Measurements from ENCODE around the gene TMEM17.

Gene TMEM17

GRCh38 chr2:62492048-62492447 lies 13.9 kb downstream of the TMEM17 start:
- H2BK12ac ChIP-seq (ENCODE audit: low read length) = no peak overlapping the region

GRCh38 chr2:62489702-62490101 lies 16.3 kb downstream of the TMEM17 start:
- H3K79me1 ChIP-seq (ENCODE audit: low read depth, low read length) = no peaks in the 10 kb centered on the region
- H3K27ac ChIP-seq (replicated peaks; ENCODE audit: low read length) = no peak overlapping the region

More at GRCh38 chr2:62492048-62492447, 13.9 kb downstream of the TMEM17 start:
- Histone ChIP-seq H3K9ac (ENCODE audit: low read depth, low read length, poor library complexity) (no peak overlapping the region), H3K27ac (replicated peaks; ENCODE audit: low read length) (no peak overlapping the region), H3K4me1 (ENCODE audit: control insufficient read depth in 2 of 2, insufficient read depth in 1 of 2, low read depth in 1 of 2, low read length in 2 of 2) (no peaks in the 10 kb centered on the region), H3K14ac (ENCODE audit: low read length) (no peak overlapping the region), H3K4me2 (ENCODE audit: insufficient read depth, low read length, poor library complexity, severe bottlenecking) (no peak overlapping the region), H2BK15ac (ENCODE audit: low read length) (no peak overlapping the region), H3K36me3 (replicated peaks in 1 of 2; ENCODE audit: control insufficient read depth in 2 of 2, insufficient read depth in 2 of 2, low read length in 2 of 2) (no peaks in the 10 kb centered on the region), H2AK5ac (ENCODE audit: low read depth, low read length) (no peak overlapping the region), H3K9me3 (replicated peaks in 1 of 2; ENCODE audit: control insufficient read depth in 2 of 2, insufficient read depth in 1 of 2, low read depth in 1 of 2, low read length in 2 of 2) (no peaks in the 10 kb centered on the region), H2BK120ac (ENCODE audit: low read depth, low read length) (no peak overlapping the region), H2BK5ac (ENCODE audit: low read length) (no peak overlapping the region), H3K4me3 (ENCODE audit: low read length in 2 of 2) (no peak overlapping the region), H2AFZ (ENCODE audit: low read length) (no peak overlapping the region), H3K23ac (ENCODE audit: low read depth, low read length, poor library complexity) (no peak overlapping the region), H4K8ac (ENCODE audit: low read depth, low read length) (no peak overlapping the region), H3K27me3 (ENCODE audit: control insufficient read depth in 3 of 3, insufficient read depth in 3 of 3, low read depth in 1 of 3, low read length in 3 of 3) (no peaks in the 10 kb centered on the region), H3K79me1 (ENCODE audit: low read depth, low read length) (no peaks in the 10 kb centered on the region), H4K91ac (ENCODE audit: low read depth, low read length, poor library complexity) (no peak overlapping the region), H3K4ac (ENCODE audit: low read length) (no peak overlapping the region), H3K18ac (ENCODE audit: low read length) (no peak overlapping the region)
- no CpG with 5 or more reads among the region's 2 CpGs for WGBS, 2 donors (ENCODE audit: extremely low coverage in 2 of 2, insufficient read length in 2 of 2, insufficient replicate concordance in 1 of 2)
- DNase-seq (ENCODE audit: low spot score) = no peak

GRCh38 chr2:62489162-62489561 lies 16.8 kb downstream of the TMEM17 start:
- no peaks in the 10 kb centered on the region for H3K36me3 ChIP-seq (replicated peaks in 1 of 2; ENCODE audit: control insufficient read depth in 2 of 2, insufficient read depth in 2 of 2, low read length in 2 of 2)
- peaks cover 0 to 2% of the 10 kb centered on the region in 2 donors for H3K4me1 ChIP-seq (ENCODE audit: control insufficient read depth in 2 of 2, insufficient read depth in 1 of 2, low read depth in 1 of 2, low read length in 2 of 2)
- no CpG with 5 or more reads among the region's 4 CpGs for WGBS, 2 donors (ENCODE audit: extremely low coverage in 2 of 2, insufficient read length in 2 of 2, insufficient replicate concordance in 1 of 2)
- no peak for DNase-seq (ENCODE audit: low spot score)
- H2BK15ac ChIP-seq (ENCODE audit: low read length) = no peak overlapping the region
- no peaks in the 10 kb centered on the region for H3K9me3 ChIP-seq (replicated peaks in 1 of 2; ENCODE audit: control insufficient read depth in 2 of 2, insufficient read depth in 1 of 2, low read depth in 1 of 2, low read length in 2 of 2)
- no peak overlapping the region for H3K4me3 ChIP-seq (ENCODE audit: low read length in 2 of 2)
- H3K27me3 ChIP-seq (ENCODE audit: control insufficient read depth in 3 of 3, insufficient read depth in 3 of 3, low read depth in 1 of 3, low read length in 3 of 3) = no peaks in the 10 kb centered on the region
- no peak overlapping the region for H3K4ac ChIP-seq (ENCODE audit: low read length)
- no peak overlapping the region for H2BK12ac ChIP-seq (ENCODE audit: low read length)
- no peak overlapping the region for H2AK5ac ChIP-seq (ENCODE audit: low read depth, low read length)
- no peak overlapping the region for H3K9ac ChIP-seq (ENCODE audit: low read depth, low read length, poor library complexity)
- H4K8ac ChIP-seq (ENCODE audit: low read depth, low read length) = no peak overlapping the region
- no peak overlapping the region for H2AFZ ChIP-seq (ENCODE audit: low read length)
- no peak overlapping the region for H3K14ac ChIP-seq (ENCODE audit: low read length)
- no peak overlapping the region for H3K4me2 ChIP-seq (ENCODE audit: insufficient read depth, low read length, poor library complexity, severe bottlenecking)
- H3K18ac ChIP-seq (ENCODE audit: low read length) = no peak overlapping the region
- no peak overlapping the region for H2BK120ac ChIP-seq (ENCODE audit: low read depth, low read length)
- no peaks in the 10 kb centered on the region for H3K79me1 ChIP-seq (ENCODE audit: low read depth, low read length)
- H4K91ac ChIP-seq (ENCODE audit: low read depth, low read length, poor library complexity) = no peak overlapping the region
- H2BK5ac ChIP-seq (ENCODE audit: low read length) = no peak overlapping the region
- H3K23ac ChIP-seq (ENCODE audit: low read depth, low read length, poor library complexity) = no peak overlapping the region
- no peak overlapping the region for H3K27ac ChIP-seq (replicated peaks; ENCODE audit: low read length)

More at GRCh38 chr2:62489702-62490101, 16.3 kb downstream of the TMEM17 start:
- no peak overlapping the region for H2AFZ ChIP-seq (ENCODE audit: low read length)
- no peaks in the 10 kb centered on the region for H3K9me3 ChIP-seq (replicated peaks in 1 of 2; ENCODE audit: control insufficient read depth in 2 of 2, insufficient read depth in 1 of 2, low read depth in 1 of 2, low read length in 2 of 2)
- H3K4me1 ChIP-seq (ENCODE audit: control insufficient read depth in 2 of 2, insufficient read depth in 1 of 2, low read depth in 1 of 2, low read length in 2 of 2) = peaks cover 0 to 2% of the 10 kb centered on the region in 2 donors
- H2AK5ac ChIP-seq (ENCODE audit: low read depth, low read length) = no peak overlapping the region
- H3K9ac ChIP-seq (ENCODE audit: low read depth, low read length, poor library complexity) = no peak overlapping the region
- no CpG with 5 or more reads among the region's 1 CpG for WGBS, 2 donors (ENCODE audit: extremely low coverage in 2 of 2, insufficient read length in 2 of 2, insufficient replicate concordance in 1 of 2)
- no peak overlapping the region for H2BK12ac ChIP-seq (ENCODE audit: low read length)
- H3K27me3 ChIP-seq (ENCODE audit: control insufficient read depth in 3 of 3, insufficient read depth in 3 of 3, low read depth in 1 of 3, low read length in 3 of 3) = no peaks in the 10 kb centered on the region
- no peak overlapping the region for H3K4me3 ChIP-seq (ENCODE audit: low read length in 2 of 2)
- no peak overlapping the region for H3K4ac ChIP-seq (ENCODE audit: low read length)
- no peak overlapping the region for H2BK120ac ChIP-seq (ENCODE audit: low read depth, low read length)
- H4K8ac ChIP-seq (ENCODE audit: low read depth, low read length) = no peak overlapping the region
- DNase-seq (ENCODE audit: low spot score) = no peak
- no peak overlapping the region for H3K4me2 ChIP-seq (ENCODE audit: insufficient read depth, low read length, poor library complexity, severe bottlenecking)
- H2BK5ac ChIP-seq (ENCODE audit: low read length) = no peak overlapping the region
- no peak overlapping the region for H3K14ac ChIP-seq (ENCODE audit: low read length)
- H4K91ac ChIP-seq (ENCODE audit: low read depth, low read length, poor library complexity) = no peak overlapping the region
- no peak overlapping the region for H3K23ac ChIP-seq (ENCODE audit: low read depth, low read length, poor library complexity)
- H2BK15ac ChIP-seq (ENCODE audit: low read length) = no peak overlapping the region
- no peaks in the 10 kb centered on the region for H3K36me3 ChIP-seq (replicated peaks in 1 of 2; ENCODE audit: control insufficient read depth in 2 of 2, insufficient read depth in 2 of 2, low read length in 2 of 2)
- no peak overlapping the region for H3K18ac ChIP-seq (ENCODE audit: low read length)

GRCh38 chr2:62486439-62486765 lies 19.6 kb downstream of the TMEM17 start:
- H3K27ac ChIP-seq (replicated peaks; ENCODE audit: low read length) = no peak overlapping the region
- H2BK120ac ChIP-seq (ENCODE audit: low read depth, low read length) = no peak overlapping the region
- H3K23ac ChIP-seq (ENCODE audit: low read depth, low read length, poor library complexity) = no peak overlapping the region
- H3K9me3 ChIP-seq (replicated peaks in 1 of 2; ENCODE audit: control insufficient read depth in 2 of 2, insufficient read depth in 1 of 2, low read depth in 1 of 2, low read length in 2 of 2) = no peaks in the 10 kb centered on the region
- no peak overlapping the region for H2BK12ac ChIP-seq (ENCODE audit: low read length)
- no peaks in the 10 kb centered on the region for H3K27me3 ChIP-seq (ENCODE audit: control insufficient read depth in 3 of 3, insufficient read depth in 3 of 3, low read depth in 1 of 3, low read length in 3 of 3)
- H2BK15ac ChIP-seq (ENCODE audit: low read length) = no peak overlapping the region
- H3K36me3 ChIP-seq (replicated peaks in 1 of 2; ENCODE audit: control insufficient read depth in 2 of 2, insufficient read depth in 2 of 2, low read length in 2 of 2) = no peaks in the 10 kb centered on the region
- peaks cover 0 to 2% of the 10 kb centered on the region in 2 donors for H3K4me1 ChIP-seq (ENCODE audit: control insufficient read depth in 2 of 2, insufficient read depth in 1 of 2, low read depth in 1 of 2, low read length in 2 of 2)
- H4K91ac ChIP-seq (ENCODE audit: low read depth, low read length, poor library complexity) = no peak overlapping the region
- H3K4ac ChIP-seq (ENCODE audit: low read length) = no peak overlapping the region
- H2BK5ac ChIP-seq (ENCODE audit: low read length) = no peak overlapping the region
- DNase-seq (ENCODE audit: low spot score) = no peak
- H3K4me3 ChIP-seq (ENCODE audit: low read length in 2 of 2) = no peak overlapping the region
- WGBS, 2 donors (ENCODE audit: extremely low coverage in 2 of 2, insufficient read length in 2 of 2, insufficient replicate concordance in 1 of 2) = no CpG with 5 or more reads among the region's 1 CpG
- no peak overlapping the region for H3K14ac ChIP-seq (ENCODE audit: low read length)
- no peaks in the 10 kb centered on the region for H3K79me1 ChIP-seq (ENCODE audit: low read depth, low read length)
- no peak overlapping the region for H3K18ac ChIP-seq (ENCODE audit: low read length)
- no peak overlapping the region for H4K8ac ChIP-seq (ENCODE audit: low read depth, low read length)
- H3K9ac ChIP-seq (ENCODE audit: low read depth, low read length, poor library complexity) = no peak overlapping the region
- no peak overlapping the region for H3K4me2 ChIP-seq (ENCODE audit: insufficient read depth, low read length, poor library complexity, severe bottlenecking)
- H2AK5ac ChIP-seq (ENCODE audit: low read depth, low read length) = no peak overlapping the region
- H2AFZ ChIP-seq (ENCODE audit: low read length) = no peak overlapping the region

All from neuronal stem cell (in vitro differentiated cells).